ENCODE data around the gene TSHZ1.

Gene TSHZ1

GRCh38 chr18:75209129-75209950 is 1.3 kb upstream of the TSHZ1 start, which contains the start of gene PTGR3:
Gene PTGR3, minus strand, starts transcription at chr18:75209139. Its CDS starts 81 bp downstream, at chr18:75209058.
- DNase-seq = peak; percentile 78

GRCh38 chr18:75209951-75210258 is 692 bp upstream of the TSHZ1 start:
- DNase-seq = no peak

- DNase-seq = no peak
Observed at GRCh38 chr18:75211002-75211621, 515 bp downstream of the TSHZ1 start.

GRCh38 chr18:75211626-75211952 is 992 bp downstream of the TSHZ1 start:
- no peak for DNase-seq

GRCh38 chr18:75211953-75212750 is 1.6 kb downstream of the TSHZ1 start:
- no peak for DNase-seq

GRCh38 chr18:75212751-75213090 is 2.1 kb downstream of the TSHZ1 start:
- DNase-seq = no peak

- DNase-seq = no peak
Observed at GRCh38 chr18:75213611-75214331, 3.2 kb downstream of the TSHZ1 start.

- no peak for DNase-seq
Observed at GRCh38 chr18:75214332-75214690, 3.7 kb downstream of the TSHZ1 start.

- DNase-seq = no peak
Observed at GRCh38 chr18:75214766-75215510, 4.3 kb downstream of the TSHZ1 start.

GRCh38 chr18:75215663-75216062 is 5.1 kb downstream of the TSHZ1 start:
- DNase-seq = no peak

GRCh38 chr18:75216212-75216910 is 5.8 kb downstream of the TSHZ1 start:
- DNase-seq = no peak

- DNase-seq = no peak
Observed at GRCh38 chr18:75216911-75217689, 6.5 kb downstream of the TSHZ1 start.

- DNase-seq = no peak
Observed at GRCh38 chr18:75218065-75218923, 7.7 kb downstream of the TSHZ1 start.

- no peak for DNase-seq
Observed at GRCh38 chr18:75219745-75220375, 9.3 kb downstream of the TSHZ1 start.

GRCh38 chr18:75220551-75221355 is 10.2 kb downstream of the TSHZ1 start:
- DNase-seq = no peak

- no peak for DNase-seq
Observed at GRCh38 chr18:75221397-75221796, 10.8 kb downstream of the TSHZ1 start.

GRCh38 chr18:75221897-75222296 is 11.3 kb downstream of the TSHZ1 start:
- DNase-seq = no peak

- DNase-seq = no peak
Observed at GRCh38 chr18:75222407-75222806, 11.8 kb downstream of the TSHZ1 start.

Measured in CD4-positive, alpha-beta T cell treated with Interleukin-15 for 1 hour (primary cell).